H1 (cell line): ENCODE results near the gene TMEM187.
A peak's percentile ranks its signal among the peaks of the same experiment; 100 is the strongest.

Experiments used
- CHD2 ChIP-seq: IDR thresholded peaks from 2 replicates; pipeline ENCODE4 v1.6.1; 2012; ENCODE audit warnings: low read length, improper control_type of control experiment
- CTCF ChIP-seq, 3 experiments: IDR thresholded peaks; 1 replicate in 2 of 3; 2 replicates in 1 of 3; pipeline versions ENCODE4 v1.5.1 to v1.6.1; 2011; ENCODE audit warnings: low read length in 3 of 3, mild to moderate bottlenecking in 3 of 3, inconsistent platforms in 2 of 3, low read depth in 1 of 3, moderate library complexity in 1 of 3; ENCODE audit not compliant: insufficient read depth in 1 of 3; ENCODE audit errors: control extremely low read depth in 1 of 3
- JUN ChIP-seq: IDR thresholded peaks from 2 replicates; pipeline ENCODE4 v1.6.1; 2011; ENCODE audit warnings: low read depth, mild to moderate bottlenecking, improper control_type of control experiment, low read length
- KDM1A ChIP-seq: fragments of 200-600, 300-600 bp; sonication (generic); IDR thresholded peaks from 2 replicates; pipeline ENCODE4 v1.7.1; 2016; ENCODE audit warnings: mild to moderate bottlenecking, low read length, borderline replicate concordance
- NANOG ChIP-seq: IDR thresholded peaks from 2 replicates; pipeline ENCODE4 v1.6.1; 2011; ENCODE audit warnings: low read length, low read depth, mild to moderate bottlenecking, inconsistent platforms; ENCODE audit not compliant: insufficient read depth, poor library complexity, severe bottlenecking
- POLR2A ChIP-seq, 2 experiments: IDR thresholded peaks; 1 replicate in 1 of 2; 2 replicates in 1 of 2; pipeline ENCODE4 v1.6.1; 2011; ENCODE audit warnings: low read depth in 2 of 2, low read length in 2 of 2, mild to moderate bottlenecking in 2 of 2; ENCODE audit errors: control extremely low read depth in 1 of 2
- RBBP5 ChIP-seq: IDR thresholded peaks from 2 replicates; pipeline ENCODE4 v1.7.1; 2012; ENCODE audit warnings: low read depth, mild to moderate bottlenecking, inconsistent platforms, low read length, moderate library complexity, borderline replicate concordance
- RXRA ChIP-seq: IDR thresholded peaks from 2 replicates; pipeline ENCODE4 v1.6.1; 2011; ENCODE audit warnings: low read depth, mild to moderate bottlenecking, low read length, moderate library complexity; ENCODE audit not compliant: insufficient read depth
- TBP ChIP-seq: IDR thresholded peaks from 2 replicates; pipeline ENCODE4 v1.6.1; 2011; ENCODE audit warnings: low read depth, low read length, improper control_type of control experiment

GRCh38 chrX:153953342-153953830 lies 19.2 kb upstream of the TMEM187 start:
- TF ChIP-seq NANOG: no peak
- TF ChIP-seq CTCF (IDR thresholded peaks at IDR 0.05; ENCODE audit: control extremely low read depth in 1 of 3, insufficient read depth in 1 of 3, low read depth in 1 of 3, low read length in 3 of 3): peak in 2 of 3 experiments; percentile 76 to 85; a peak in 3 of 4 replicates
- TF ChIP-seq POLR2A (IDR thresholded peaks at IDR 0.05; ENCODE audit: control extremely low read depth in 1 of 2, low read depth in 2 of 2, low read length in 2 of 2): 0 out of 3 replicates have a peak, but pooled peaks of 1 of the 2 experiments have one; percentile 32
- no peak for TF ChIP-seq KDM1A
- TF ChIP-seq CHD2: no peak
- no peak for TF ChIP-seq RBBP5
- TF ChIP-seq TBP: no peak; the same call in 1 of the 2 replicates
- TF ChIP-seq JUN: no peak
- TF ChIP-seq RXRA: no peak
